ENCODE measurements around the gene SLC38A8. TPM values are rescaled to one million over a fixed set of nuclear protein-coding genes. Genes with fewer than 3 reads are reported as not detected.
A peak's percentile ranks its signal among the peaks of the same experiment; 100 is the strongest.

The SLC38A8 gene
- total RNA-seq, 4 donors from 2014 or later: not detected

DNA sequence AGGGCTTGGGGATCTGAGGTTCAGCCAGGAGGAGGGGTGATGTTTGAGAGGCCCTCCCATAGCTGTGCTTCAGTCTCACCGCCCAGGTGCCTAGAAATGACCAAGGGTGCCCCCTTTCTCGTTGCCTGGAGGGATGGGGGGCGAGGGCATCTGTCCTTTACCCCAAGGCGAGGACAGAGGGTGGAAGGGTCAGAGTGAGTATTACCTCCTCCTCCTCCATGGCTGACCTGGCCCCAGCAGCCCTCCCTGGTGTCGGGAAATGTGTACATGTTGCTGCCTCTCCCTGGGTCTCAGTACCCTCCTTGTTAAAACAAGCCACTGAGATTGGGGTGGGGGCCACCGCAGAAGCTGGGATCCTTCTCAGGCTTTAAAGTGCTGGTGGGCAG, 72.2 kb downstream of the SLC38A8 start:
- 80% methylated on average over 6 of the region's 6 CpGs for WGBS, 2 donors
- intact Hi-C loops (cut with DNase I; ENCODE audit: low total_unique reads): no loop called here
- DNase-seq (ENCODE audit: low spot score in 2 of 2): no peak
- TF ChIP-seq, protein P1, sequence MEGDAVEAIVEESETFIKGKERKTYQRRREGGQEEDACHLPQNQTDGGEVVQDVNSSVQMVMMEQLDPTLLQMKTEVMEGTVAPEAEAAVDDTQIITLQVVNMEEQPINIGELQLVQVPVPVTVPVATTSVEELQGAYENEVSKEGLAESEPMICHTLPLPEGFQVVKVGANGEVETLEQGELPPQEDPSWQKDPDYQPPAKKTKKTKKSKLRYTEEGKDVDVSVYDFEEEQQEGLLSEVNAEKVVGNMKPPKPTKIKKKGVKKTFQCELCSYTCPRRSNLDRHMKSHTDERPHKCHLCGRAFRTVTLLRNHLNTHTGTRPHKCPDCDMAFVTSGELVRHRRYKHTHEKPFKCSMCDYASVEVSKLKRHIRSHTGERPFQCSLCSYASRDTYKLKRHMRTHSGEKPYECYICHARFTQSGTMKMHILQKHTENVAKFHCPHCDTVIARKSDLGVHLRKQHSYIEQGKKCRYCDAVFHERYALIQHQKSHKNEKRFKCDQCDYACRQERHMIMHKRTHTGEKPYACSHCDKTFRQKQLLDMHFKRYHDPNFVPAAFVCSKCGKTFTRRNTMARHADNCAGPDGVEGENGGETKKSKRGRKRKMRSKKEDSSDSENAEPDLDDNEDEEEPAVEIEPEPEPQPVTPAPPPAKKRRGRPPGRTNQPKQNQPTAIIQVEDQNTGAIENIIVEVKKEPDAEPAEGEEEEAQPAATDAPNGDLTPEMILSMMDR (IDR thresholded peaks at IDR 0.05): no peak
- no peak for TF ChIP-seq POLR2A (IDR thresholded peaks at IDR 0.05)
- H3K4me3 ChIP-seq (ENCODE audit: low read depth, poor library complexity, severe bottlenecking): no peak overlapping the region

DNA sequence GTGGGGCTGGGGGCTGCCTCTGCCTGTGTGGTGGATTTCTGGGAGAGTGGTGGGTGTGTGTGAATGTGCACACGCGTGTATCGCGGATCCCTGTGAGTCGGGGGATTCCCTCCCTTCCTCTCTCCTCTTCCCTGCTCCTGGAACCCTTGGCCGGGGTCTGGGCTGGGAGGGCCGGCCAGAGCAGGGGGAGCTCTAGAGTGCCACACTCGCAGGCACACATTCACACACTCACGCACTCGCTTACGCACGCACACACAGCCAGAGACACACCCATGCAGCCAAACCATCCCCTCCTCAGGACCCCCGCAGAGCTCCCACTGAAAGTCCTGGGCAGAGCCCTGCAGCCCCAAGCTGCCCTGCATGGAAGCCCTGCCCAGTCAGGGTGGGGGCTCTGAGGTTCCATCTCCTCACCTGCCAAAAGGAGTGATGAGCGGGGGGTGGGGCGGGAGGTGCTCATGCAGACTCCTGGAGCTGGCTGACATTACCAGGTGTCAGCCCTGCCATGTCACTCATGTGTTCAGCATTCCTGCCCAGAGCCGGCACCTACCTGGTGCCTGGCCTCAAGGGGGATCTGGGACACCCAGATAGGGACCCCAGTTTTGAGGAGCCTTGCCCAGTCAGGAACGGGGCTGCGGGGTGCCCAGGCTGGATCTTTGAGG, 72.7 kb downstream of the SLC38A8 start:
- 34 to 46% methylated on average over 17 to 18 of the region's 18 CpGs for WGBS, 2 donors
- intact Hi-C loops (cut with DNase I; ENCODE audit: low total_unique reads): no loop called here
- DNase-seq (ENCODE audit: low spot score in 2 of 2): no peak
- TF ChIP-seq, protein P1 (IDR thresholded peaks at IDR 0.05): no peak
- no peak for TF ChIP-seq POLR2A (IDR thresholded peaks at IDR 0.05)
- H3K4me3 ChIP-seq (ENCODE audit: low read depth, poor library complexity, severe bottlenecking): no peak overlapping the region

DNA sequence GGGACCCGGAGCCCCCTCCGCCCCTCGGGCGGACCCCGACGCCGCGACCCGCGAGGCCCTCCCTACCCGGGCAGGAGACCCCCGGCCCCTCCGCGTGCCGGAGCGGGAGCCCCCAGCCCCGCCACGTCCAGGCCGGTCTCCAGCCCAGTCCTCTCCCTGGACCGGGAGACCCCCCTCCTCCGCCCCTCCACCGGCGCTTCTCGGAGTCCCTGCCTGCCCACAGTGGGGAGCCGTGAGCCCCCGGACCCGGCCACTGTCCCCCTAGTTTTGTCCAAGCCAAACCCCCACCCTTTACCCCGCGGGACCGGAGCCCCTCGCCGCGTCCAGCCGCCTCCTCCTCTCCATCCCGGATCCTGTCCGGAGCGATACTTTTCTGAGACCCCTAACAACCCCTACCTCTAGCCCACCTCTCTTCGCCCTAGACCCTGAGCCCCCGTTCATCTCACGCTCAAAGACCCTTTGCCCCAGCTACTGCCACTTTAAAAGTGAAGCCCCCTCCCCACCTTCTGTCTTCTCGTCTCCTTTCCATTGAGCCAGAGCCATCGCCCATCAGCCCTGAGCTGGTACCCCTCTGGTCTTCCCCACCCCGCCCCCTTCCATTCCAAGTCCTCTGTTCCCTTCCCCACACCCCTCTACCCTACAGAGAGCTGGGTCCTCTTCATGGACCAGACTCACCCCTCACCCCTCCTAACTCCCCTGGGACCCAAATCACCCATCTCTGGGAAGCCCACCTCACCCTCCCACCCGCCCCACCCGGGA, 73.5 kb downstream of the SLC38A8 start:
- TF ChIP-seq, protein P1 (IDR thresholded peaks at IDR 0.05): no peak
- TF ChIP-seq POLR2A (IDR thresholded peaks at IDR 0.05): no peak
- intact Hi-C loops (cut with DNase I; ENCODE audit: low total_unique reads): no loop called here
- 8 to 9% methylated on average over 35 to 39 of the region's 45 CpGs for WGBS, 2 donors
- DNase-seq (ENCODE audit: low spot score in 2 of 2): no peak
- H3K4me3 ChIP-seq (ENCODE audit: low read depth, poor library complexity, severe bottlenecking): no peak overlapping the region

DNA sequence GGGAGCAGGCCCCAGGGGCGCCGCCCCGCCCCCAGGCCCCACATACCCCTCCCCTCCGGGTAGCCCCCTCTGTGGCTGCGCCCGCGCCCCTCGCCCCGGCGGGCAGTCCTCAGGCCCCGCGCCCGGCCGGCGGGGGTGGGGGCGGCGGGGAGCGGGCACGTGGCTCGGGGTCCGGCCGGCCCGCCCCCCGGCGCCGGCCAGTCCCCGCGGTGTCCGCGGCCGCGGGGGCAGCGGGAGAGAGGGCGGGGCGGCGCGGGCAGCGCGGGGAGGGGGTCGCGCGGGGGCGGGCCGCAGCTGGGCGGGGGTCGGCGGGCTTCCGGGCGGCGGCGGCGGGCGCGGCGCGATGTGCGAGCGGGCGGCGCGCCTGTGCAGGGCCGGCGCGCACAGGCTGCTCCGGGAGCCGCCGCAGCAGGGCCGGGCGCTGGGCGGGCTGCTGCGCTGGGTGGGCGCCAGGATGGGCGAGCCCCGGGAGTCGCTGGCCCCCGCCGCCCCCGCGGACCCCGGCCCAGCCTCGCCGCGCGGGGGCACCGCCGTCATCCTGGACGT, 74.2 kb downstream of the SLC38A8 start:
- intact Hi-C loops (cut with DNase I; ENCODE audit: low total_unique reads): no loop called here
- DNase-seq (ENCODE audit: low spot score in 2 of 2): no peak
- 0% methylated on average over 4 to 17 of the region's 87 CpGs for WGBS, 2 donors
- TF ChIP-seq, protein P1 (IDR thresholded peaks at IDR 0.05): no peak
- no peak for TF ChIP-seq POLR2A (IDR thresholded peaks at IDR 0.05)
- no peak overlapping the region for H3K4me3 ChIP-seq (ENCODE audit: low read depth, poor library complexity, severe bottlenecking)

DNA sequence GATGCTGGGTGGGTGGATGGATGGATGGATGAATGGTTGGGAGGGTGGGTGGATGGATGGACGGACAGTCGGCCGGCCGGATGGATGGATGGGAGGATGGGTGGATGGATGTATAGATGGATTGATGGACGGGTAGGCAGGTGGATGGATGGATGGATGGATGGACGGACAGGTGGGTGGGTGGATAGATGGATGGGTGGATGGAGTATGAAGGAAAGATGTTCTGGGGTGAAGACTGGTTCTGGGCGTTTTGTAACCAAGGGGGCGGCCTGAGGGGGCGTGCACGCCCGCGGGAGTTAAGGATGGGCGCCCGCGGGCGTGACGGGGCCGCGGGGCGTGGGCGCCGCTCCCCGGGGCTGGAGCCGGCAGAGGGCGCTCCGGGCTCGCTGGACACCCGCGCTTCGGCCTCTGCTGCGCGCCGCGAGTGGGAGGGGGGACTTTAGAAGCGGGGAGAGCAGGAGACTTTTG, 74.7 kb downstream of the SLC38A8 start, which contains the start of gene NECAB2:
TSS of gene NECAB2 (plus strand) at position 407 of the 468 bp plus-strand sequence. CDS start 405 bp downstream, outside the sequence.
- DNase-seq (ENCODE audit: low spot score in 2 of 2): no peak
- intact Hi-C loops (cut with DNase I; ENCODE audit: low total_unique reads): no loop called here
- 12 to 13% methylated on average over 34 of the region's 35 CpGs for WGBS, 2 donors
- no peak within 1 kb of the TSS for H3K4me3 ChIP-seq (ENCODE audit: low read depth, poor library complexity, severe bottlenecking)
- no peak for TF ChIP-seq POLR2A (IDR thresholded peaks at IDR 0.05)
- TF ChIP-seq, protein P1 (IDR thresholded peaks at IDR 0.05): peak in 1 of 3 donors; percentile 40

Measured in lower leg skin (tissue), 4 donors.